Testis (tissue), 2 donors: Measurements from ENCODE around the gene ZC3H4.

Experiments used
- CTCF ChIP-seq, 3 experiments: fragments of 450-650 bp in 2 of 3; fragments of 200-600 bp in 1 of 3; sonication (generic) in 1 of 3; IDR thresholded peaks; one replicate each; pipeline ENCODE4 v1.5.1; 2016 to 2019; ENCODE audit warnings: antibody characterized with exemption in 3 of 3, mild to moderate bottlenecking in 2 of 3, moderate library complexity in 1 of 3
- POLR2A ChIP-seq: fragments of 450-650 bp; IDR thresholded peaks from one replicate; pipeline ENCODE4 v1.6.1; 2017; ENCODE audit warnings: antibody characterized with exemption, mild to moderate bottlenecking, moderate library complexity

GRCh38 chr19:47134545-47134944 is 21.0 kb upstream of the ZC3H4 start:
- TF ChIP-seq CTCF (IDR thresholded peaks at IDR 0.05) = no peak
- no peak for TF ChIP-seq POLR2A
